ENCODE measurements around the gene XRCC4. TPM values are rescaled to one million over a fixed set of nuclear protein-coding genes. Genes with fewer than 3 reads are reported as not detected.

XRCC4 gene
- total RNA-seq, 1 donor from 2014 or later = 5.5 TPM

DNA sequence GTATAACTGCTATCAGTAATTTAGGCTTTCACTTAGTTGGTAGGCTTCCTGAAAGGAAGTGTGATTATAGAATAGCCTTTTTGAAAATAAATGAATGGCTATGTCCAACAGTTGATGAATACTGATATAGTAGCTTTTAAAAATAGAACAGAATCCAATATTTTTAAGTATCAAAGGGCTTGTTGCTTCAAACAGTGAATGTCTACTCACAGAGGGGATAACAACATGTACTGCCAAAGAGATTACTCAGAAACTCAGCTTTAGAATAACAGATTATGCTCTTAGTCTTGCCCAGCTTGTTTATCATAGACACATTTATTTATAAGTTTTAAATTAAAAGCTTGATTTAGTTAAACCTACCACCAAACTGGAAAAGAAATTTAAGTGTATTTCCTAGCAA is 132.6 kb downstream of the XRCC4 start:
- Mint-ChIP-seq H3K9me3 (ENCODE audit: low read depth) (no peaks in the 10 kb centered on the region), H3K27ac (ENCODE audit: unreplicated experiment) (no peak overlapping the region), H3K4me3 (ENCODE audit: unreplicated experiment) (no peak overlapping the region), H3K27me3 (ENCODE audit: low read depth) (no peaks in the 10 kb centered on the region), H3K36me3 (ENCODE audit: low read depth) (peaks cover 4% of the 10 kb centered on the region), H3K4me1 (ENCODE audit: low read depth) (no peaks in the 10 kb centered on the region)
- TF ChIP-seq, protein P1, sequence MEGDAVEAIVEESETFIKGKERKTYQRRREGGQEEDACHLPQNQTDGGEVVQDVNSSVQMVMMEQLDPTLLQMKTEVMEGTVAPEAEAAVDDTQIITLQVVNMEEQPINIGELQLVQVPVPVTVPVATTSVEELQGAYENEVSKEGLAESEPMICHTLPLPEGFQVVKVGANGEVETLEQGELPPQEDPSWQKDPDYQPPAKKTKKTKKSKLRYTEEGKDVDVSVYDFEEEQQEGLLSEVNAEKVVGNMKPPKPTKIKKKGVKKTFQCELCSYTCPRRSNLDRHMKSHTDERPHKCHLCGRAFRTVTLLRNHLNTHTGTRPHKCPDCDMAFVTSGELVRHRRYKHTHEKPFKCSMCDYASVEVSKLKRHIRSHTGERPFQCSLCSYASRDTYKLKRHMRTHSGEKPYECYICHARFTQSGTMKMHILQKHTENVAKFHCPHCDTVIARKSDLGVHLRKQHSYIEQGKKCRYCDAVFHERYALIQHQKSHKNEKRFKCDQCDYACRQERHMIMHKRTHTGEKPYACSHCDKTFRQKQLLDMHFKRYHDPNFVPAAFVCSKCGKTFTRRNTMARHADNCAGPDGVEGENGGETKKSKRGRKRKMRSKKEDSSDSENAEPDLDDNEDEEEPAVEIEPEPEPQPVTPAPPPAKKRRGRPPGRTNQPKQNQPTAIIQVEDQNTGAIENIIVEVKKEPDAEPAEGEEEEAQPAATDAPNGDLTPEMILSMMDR (IDR thresholded peaks at IDR 0.05) = no peak
- DNase-seq (ENCODE audit: low spot score) = no peak

DNA sequence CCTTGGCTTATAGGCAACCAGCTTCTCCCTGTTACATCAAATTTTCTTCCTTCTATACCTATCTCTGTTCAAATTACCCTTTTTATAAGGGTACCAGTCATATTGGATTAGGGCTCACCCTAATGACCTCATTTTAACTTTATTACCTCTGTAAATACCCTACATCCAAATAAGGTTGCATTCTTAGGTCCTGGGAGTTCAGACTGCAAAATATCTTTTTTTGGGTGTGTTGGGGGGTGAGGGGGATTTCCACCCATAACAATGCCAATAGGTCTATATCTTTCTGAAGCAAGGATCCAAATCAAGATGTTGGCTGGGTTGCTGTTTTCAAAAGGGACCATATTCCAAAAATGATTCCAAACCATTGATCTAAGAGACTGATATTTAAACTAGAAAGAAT is 141.7 kb downstream of the XRCC4 start:
- Mint-ChIP-seq H3K27me3 (ENCODE audit: low read depth) (no peaks in the 10 kb centered on the region), H3K4me1 (ENCODE audit: low read depth) (no peaks in the 10 kb centered on the region)
- TF ChIP-seq, protein P1 (IDR thresholded peaks at IDR 0.05) = no peak

DNA sequence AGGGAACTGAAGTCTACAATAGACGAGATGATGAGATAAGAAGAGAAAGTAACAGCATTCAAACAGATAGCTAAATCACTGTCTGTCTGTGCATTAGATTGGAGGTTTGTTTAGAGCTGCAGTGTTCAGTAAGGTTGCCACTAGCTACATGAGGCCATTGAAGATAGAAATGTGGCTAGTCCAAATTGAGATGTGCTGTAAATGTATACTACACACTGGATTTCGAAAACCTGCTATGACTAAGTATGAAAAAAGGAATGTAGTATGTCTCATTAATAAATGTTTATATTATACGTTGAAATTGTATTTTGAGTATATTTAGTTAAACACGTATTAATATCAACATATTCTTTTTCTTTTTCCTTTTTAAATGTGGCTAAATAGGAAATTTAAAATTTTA is 142.1 kb downstream of the XRCC4 start:
- Mint-ChIP-seq H3K36me3 (ENCODE audit: low read depth) (peaks cover 2% of the 10 kb centered on the region), H3K9me3 (ENCODE audit: low read depth) (peaks cover 3% of the 10 kb centered on the region), H3K27me3 (ENCODE audit: low read depth) (no peaks in the 10 kb centered on the region), H3K4me1 (ENCODE audit: low read depth) (no peaks in the 10 kb centered on the region), H3K4me3 (ENCODE audit: unreplicated experiment) (no peak overlapping the region), H3K27ac (ENCODE audit: unreplicated experiment) (no peak overlapping the region)
- no peak for DNase-seq (ENCODE audit: low spot score)
- TF ChIP-seq, protein P1 (IDR thresholded peaks at IDR 0.05) = no peak

More for the DNA sequence above, 141.7 kb downstream of the XRCC4 start:
- Mint-ChIP-seq H3K9me3 (ENCODE audit: low read depth) (peaks cover 3% of the 10 kb centered on the region), H3K36me3 (ENCODE audit: low read depth) (peaks cover 2% of the 10 kb centered on the region), H3K27ac (ENCODE audit: unreplicated experiment) (no peak overlapping the region), H3K4me3 (ENCODE audit: unreplicated experiment) (no peak overlapping the region)
- no peak for DNase-seq (ENCODE audit: low spot score)

DNA sequence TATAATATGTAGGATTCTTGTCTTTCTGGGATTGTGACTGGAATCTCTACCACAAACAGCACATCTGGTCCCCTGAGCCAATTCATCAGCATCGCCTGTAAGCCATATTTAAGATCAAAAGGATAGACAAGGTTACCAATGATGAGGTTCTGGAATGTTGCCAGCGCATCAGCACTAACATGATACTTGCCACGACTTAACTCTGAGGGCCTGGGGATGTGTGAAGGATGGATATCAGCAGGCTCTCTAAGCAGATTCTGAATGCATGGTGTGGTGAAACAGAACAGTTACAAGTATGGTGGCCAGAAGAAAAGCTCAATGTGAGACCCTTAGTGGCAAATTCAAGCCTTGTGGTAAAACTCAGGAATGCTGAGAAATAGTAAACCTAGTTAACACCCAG is 143.0 kb downstream of the XRCC4 start:
- no peaks in the 10 kb centered on the region for H3K4me1 Mint-ChIP-seq (ENCODE audit: low read depth)
- peaks cover 3% of the 10 kb centered on the region for H3K9me3 Mint-ChIP-seq (ENCODE audit: low read depth)
- peaks cover 2% of the 10 kb centered on the region for H3K36me3 Mint-ChIP-seq (ENCODE audit: low read depth)
- H3K27ac Mint-ChIP-seq (ENCODE audit: unreplicated experiment) = no peak overlapping the region
- H3K4me3 Mint-ChIP-seq (ENCODE audit: unreplicated experiment) = no peak overlapping the region
- no peaks in the 10 kb centered on the region for H3K27me3 Mint-ChIP-seq (ENCODE audit: low read depth)
- TF ChIP-seq, protein P1 (IDR thresholded peaks at IDR 0.05) = no peak
- no peak for DNase-seq (ENCODE audit: low spot score)

DNA sequence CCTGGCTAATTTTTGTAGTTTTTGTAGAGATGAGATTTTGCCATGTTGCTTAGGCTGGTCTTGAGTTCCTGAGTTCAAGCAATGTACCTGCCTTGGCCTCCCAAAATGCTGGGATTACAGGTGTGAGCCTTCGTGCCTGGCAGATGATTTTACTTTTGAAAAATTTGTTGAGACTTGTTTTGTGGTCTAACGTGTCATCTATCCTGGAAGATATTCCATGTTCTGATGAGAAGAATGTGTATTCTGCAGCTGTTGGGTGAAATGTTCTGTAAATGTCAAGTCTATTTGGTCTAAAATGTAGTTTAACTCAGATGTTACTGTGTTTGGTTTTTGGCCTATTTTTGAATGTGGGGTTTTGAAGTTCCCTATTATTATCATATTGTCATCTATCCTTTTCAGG is 145.6 kb downstream of the XRCC4 start:
- no peak for DNase-seq (ENCODE audit: low spot score)
- Mint-ChIP-seq H3K4me1 (ENCODE audit: low read depth) (peaks cover 4% of the 10 kb centered on the region), H3K36me3 (ENCODE audit: low read depth) (peaks cover 2% of the 10 kb centered on the region), H3K27me3 (ENCODE audit: low read depth) (no peaks in the 10 kb centered on the region), H3K27ac (ENCODE audit: unreplicated experiment) (no peak overlapping the region), H3K4me3 (ENCODE audit: unreplicated experiment) (no peak overlapping the region), H3K9me3 (ENCODE audit: low read depth) (peaks cover 3% of the 10 kb centered on the region)
- TF ChIP-seq, protein P1 (IDR thresholded peaks at IDR 0.05) = no peak
